Activated CD8-positive, alpha-beta memory T cell treated with anti-CD3 and anti-CD28 coated beads for 36 hours (primary cell): ENCODE data around the gene ZNF148. TPM values are rescaled to one million over a fixed set of nuclear protein-coding genes. Genes with fewer than 3 reads are reported as not detected.
"Not testable (repeated sequence)": the region's sequence is repeated elsewhere in the genome, so short reads cannot be mapped to it uniquely, and the experiment has no call there.

Experiments
- CTCF ChIA-PET: fragments of 350-600 bp; sonication (Branson Sonifier 250); formaldehyde crosslinking; loops from one replicate; lab custom pipeline; 2021; ENCODE audit warnings: antibody characterized with exemption; lab: Charles Lee
- POLR2A ChIA-PET: fragments of 350-600 bp; sonication (Branson Sonifier 250); formaldehyde crosslinking; loops from one replicate; lab custom pipeline; 2021; ENCODE audit warnings: antibody characterized with exemption; lab: Charles Lee
- total RNA-seq, 2 experiments: library from RNA; stranded (reverse); gene quantifications; one replicate each; pipeline ENCODE4 v1.2.3, GENCODE V29; 2021

Gene ZNF148
- total RNA-seq, 2 experiments from 2014 or later: 34.7 to 36.5 TPM

GRCh38 chr3:125349556-125350165 lies 25.5 kb downstream of the ZNF148 start:
- CTCF ChIA-PET: interaction anchor here (1.6 kb wide), 1 partner anchor 8 kb away, joined by 4 read pairs; no protein-coding TSS in a partner anchor
- POLR2A ChIA-PET: no interaction called here

GRCh38 chr3:125349055-125349454 lies 26.1 kb downstream of the ZNF148 start:
- CTCF ChIA-PET: interaction anchor here (1.6 kb wide), 1 partner anchor 9 kb away, joined by 4 read pairs; no protein-coding TSS in a partner anchor
- POLR2A ChIA-PET: no interaction called here

GRCh38 chr3:125343367-125343766 lies 31.8 kb downstream of the ZNF148 start:
- POLR2A ChIA-PET, CTCF ChIA-PET: not testable (repeated sequence)

DNA sequence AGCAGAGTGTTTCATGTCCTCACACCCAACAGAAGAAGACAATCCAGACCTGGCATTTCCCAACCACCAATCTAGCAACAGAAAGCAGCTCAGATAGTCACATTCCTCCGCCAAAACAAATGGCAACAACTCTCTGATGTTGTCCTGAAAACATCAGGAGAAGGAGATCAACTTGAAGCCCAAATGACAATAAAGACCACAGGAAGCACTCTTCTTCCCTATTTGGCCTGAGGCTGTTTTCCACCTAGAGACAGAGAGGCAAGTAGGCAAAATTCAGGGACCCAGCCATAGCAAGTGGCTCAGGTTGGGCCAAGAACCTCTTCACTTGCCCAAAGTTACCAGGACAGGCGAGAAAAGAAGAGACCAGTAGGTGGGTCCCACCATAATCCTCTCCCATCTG lies 35.0 kb downstream of the ZNF148 start:
- POLR2A ChIA-PET: no interaction called here
- CTCF ChIA-PET: no interaction called here

DNA sequence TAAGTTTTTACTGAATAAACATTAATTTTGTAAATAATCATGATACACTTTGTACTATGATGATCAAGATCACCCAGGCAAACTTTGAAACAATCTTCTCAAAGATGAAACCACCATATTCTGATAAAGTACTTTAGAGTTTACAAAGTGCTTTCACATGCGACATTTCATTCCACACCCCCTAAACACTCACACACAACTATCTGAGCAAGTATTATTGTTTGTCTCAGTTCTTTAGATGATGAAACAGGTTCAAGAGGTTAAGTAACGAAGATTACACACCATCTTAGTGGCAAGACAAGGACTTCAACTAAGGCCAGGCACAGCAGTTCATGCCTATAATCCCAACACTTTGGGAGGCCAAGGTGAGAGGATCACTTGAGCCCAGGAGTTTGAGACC lies 37.6 kb downstream of the ZNF148 start:
- POLR2A ChIA-PET: interaction anchor here (0.6 kb wide), 1 partner anchor 19 kb away, joined by 3 read pairs; no protein-coding TSS in a partner anchor
- CTCF ChIA-PET: no interaction called here

DNA sequence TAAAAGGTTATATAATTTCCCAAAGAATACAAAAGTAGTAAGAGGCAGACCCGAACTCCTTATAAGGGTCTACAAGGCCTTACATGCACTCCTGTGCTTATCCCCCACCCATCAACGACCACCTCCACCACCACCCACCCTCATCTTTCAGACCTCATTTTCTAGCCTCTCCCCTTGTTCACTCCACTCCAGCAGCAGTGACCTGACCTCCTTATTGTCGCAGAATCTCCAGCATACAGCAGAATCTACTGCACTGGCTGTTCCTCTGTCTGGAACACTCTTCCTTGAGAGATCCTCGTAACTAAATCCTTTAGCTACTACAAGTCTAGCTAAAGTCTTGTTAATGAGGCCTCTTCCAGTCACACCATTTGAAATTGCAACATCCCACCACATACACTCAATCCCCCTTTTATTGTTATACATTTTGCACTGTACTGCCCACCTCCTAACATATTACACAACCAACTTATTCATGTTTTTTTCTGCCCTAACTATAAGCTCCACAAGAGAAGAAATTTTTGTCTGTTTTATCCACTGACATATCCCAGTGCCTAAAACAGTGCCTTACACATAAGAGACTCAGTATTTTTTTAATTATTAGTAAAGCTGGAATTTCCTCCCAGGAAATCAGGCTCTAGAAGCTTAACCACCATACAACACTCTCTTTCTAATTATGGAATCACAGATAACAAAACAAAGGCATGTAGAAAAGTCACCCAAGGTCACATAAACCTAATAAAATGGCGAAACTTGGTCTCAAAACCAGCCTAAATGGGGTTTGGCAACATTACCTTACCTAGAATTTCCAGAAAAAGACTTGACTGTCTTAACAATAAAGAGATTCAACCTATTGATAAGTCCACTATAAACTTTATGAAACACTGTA lies 40.2 kb downstream of the ZNF148 start:
- ChIA-PET POLR2A (no interaction called here), CTCF (interaction anchor here (1.0 kb wide), 1 partner anchor 219 kb away, joined by 3 read pairs; no protein-coding TSS in a partner anchor)

- POLR2A ChIA-PET: no interaction called here
- CTCF ChIA-PET: no interaction called here
Measured at GRCh38 chr3:125332504-125332903, 42.6 kb downstream of the ZNF148 start.

DNA sequence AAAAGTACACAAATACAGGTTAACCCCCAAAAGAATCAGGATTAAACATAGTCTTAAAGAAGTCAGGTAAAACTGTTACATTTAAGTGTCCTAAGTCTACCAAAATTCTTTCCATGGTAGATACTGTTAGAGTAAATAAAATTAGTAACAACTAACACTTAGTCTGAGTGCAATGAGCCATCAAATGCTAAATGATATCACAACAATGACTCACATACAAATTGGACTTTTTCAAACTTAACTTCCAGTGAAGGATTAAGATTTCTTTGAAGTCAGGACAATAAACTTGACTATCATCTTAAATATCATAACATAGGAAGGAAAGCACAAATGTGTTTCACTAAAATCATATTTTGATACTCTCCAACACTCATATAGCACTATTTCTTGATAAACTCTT lies 43.9 kb downstream of the ZNF148 start:
- ChIA-PET POLR2A (no interaction called here), CTCF (no interaction called here)

- POLR2A ChIA-PET: no interaction called here
- CTCF ChIA-PET: no interaction called here
Measured at GRCh38 chr3:125326957-125327356, 48.2 kb downstream of the ZNF148 start.

DNA sequence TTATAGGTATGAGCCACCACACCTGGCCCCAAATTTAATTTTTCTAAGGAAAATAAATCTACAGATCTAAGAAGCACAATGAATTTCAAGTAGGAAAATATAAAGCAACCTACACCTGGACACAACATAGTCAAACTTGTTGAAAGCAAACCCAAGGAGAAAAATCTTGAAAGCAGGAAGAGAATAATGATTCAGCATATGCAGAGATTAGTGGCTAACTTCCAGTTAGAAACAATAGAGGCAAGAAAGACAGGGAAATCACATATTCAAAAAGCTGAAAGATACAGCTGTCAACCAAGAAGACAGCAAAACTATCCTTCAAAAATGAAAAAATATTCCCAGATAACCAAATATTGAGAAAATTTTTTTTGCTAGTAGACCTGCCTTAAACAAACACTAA lies 49.4 kb downstream of the ZNF148 start:
- CTCF ChIA-PET: no interaction called here
- POLR2A ChIA-PET: interaction anchor here (0.6 kb wide), 1 partner anchor 192 kb away, joined by 3 read pairs; no protein-coding TSS in a partner anchor

DNA sequence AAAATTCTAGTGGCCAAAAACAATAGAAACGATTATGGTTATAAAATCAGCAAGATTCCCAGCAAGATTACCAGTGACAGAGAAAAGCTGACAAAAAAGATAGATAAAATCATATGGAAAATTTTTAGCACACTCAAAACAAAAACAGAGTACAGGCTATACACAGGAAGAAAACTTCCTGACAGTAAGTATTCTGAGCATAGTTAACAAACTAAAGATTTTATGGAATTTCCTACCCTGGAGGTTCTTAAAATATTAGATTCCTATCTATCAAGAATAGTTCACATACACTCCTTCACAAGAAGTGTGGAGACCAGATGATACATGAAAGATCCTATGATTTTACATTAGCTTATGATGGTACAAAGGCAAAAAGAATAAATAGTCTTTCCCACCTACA lies 50.8 kb downstream of the ZNF148 start:
- ChIA-PET POLR2A (no interaction called here), CTCF (no interaction called here)

DNA sequence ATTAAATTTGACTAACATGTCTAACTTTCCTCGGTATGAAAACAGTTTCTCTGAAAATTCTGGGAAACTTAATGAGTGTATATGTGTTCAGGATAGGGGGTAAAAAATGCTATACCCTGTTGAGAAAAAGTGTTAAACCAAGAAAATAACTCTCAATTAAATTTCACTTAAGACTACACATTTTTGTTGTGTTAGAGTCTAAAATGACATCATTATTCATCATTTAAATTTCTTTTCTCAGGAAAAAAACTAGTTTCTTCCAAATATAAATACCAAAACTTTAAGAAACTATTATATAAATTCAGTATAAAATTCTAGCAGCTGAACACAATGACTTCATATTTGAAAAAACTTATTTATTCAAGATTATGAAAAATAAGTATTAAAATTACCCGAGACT lies 52.2 kb downstream of the ZNF148 start:
- ChIA-PET POLR2A (no interaction called here), CTCF (no interaction called here)

DNA sequence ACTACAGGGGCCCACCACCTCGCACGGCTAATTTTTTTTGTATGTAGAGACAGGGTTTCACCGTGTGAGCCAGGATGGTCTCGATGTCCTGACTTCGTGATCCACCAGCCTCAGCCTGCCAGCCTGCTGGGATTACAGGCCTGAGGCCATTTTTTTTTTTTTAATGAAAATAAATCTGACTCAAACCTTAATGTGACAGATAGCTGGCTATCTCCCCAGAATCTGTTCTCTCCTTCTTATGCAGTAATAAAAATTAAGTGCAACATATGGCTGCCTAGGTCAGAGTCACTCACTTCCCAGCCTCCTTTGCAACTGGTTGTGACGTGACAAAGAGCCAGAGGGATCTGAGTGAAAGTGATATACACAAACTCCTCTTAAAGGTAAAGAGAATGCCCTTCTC lies 53.0 kb downstream of the ZNF148 start:
- POLR2A ChIA-PET: interaction anchor here (0.5 kb wide), 1 partner anchor 351 kb away, joined by 5 read pairs; no protein-coding TSS in a partner anchor
- CTCF ChIA-PET: no interaction called here

DNA sequence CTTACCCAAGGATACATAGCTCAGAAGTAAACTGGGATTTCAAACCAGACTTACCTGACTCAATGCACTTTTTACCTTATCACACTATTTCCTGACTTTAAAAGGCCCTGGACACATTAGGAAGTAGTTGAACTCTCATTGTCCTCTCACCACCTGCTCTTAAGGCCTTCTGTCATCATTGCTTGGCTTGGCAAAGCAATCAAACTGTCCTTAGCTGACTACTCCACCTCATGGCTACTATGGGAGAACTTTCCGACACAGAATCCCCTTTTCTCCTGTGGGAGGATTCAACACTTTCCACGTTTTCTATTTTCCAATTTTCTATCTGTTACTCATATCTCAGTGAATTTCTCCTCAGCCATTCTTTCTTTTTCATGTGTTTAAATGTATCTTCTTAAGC lies 55.4 kb downstream of the ZNF148 start:
- ChIA-PET POLR2A (no interaction called here), CTCF (interaction anchor here (0.6 kb wide), 1 partner anchor 35 kb away, joined by 3 read pairs; no protein-coding TSS in a partner anchor)

DNA sequence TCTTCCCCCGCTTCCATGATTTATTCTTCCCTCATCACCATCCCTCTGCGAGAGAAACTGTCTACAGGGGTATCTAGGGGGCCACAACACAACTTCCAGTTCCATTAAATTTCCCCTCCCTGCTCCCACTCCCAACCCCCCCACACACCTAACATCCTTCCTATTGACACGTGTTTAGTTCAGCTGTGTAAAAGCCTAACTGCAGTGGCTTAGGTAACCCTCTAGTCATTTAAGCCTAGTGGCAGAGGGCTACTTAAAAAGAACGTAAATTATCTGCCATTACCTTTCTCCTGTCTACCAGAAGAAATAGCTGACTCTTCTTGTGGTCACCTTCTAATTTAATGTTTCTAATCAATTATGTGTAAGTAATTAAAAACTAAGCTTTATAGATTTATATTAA lies 56.3 kb downstream of the ZNF148 start:
- ChIA-PET CTCF (no interaction called here), POLR2A (no interaction called here)

DNA sequence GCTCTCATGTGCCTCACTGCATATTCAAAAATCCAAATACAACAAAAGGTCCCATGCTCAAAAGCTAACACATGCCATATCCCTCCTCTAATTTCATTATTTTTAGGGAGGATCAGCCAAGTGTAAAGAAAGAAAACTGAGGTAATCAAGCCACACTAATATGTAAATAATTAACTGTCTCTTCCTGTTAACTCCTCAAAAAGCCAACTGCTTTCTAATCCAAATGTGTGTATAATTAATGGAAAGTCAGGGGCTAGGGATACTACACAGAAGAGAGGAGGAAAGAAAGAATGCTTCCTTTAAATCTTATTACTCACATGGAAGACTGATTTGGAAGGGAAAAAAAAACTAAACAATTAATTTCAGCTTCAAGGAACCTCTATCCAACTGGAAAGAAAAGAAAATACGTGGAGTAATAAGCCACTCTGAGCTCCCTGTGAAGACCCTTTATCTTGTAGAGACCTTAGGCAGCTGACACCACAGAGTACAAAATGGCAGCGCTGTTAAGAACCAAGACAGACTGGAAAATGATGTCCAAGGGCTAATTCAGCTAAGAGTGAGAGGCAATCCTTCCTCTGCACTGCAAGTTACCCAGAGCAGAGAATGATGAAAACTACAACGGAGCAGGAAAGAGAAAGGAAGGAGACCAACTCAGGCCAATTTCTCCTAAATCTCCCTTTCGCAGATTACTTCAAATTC lies 56.8 kb downstream of the ZNF148 start:
- ChIA-PET POLR2A (no interaction called here), CTCF (no interaction called here)

DNA sequence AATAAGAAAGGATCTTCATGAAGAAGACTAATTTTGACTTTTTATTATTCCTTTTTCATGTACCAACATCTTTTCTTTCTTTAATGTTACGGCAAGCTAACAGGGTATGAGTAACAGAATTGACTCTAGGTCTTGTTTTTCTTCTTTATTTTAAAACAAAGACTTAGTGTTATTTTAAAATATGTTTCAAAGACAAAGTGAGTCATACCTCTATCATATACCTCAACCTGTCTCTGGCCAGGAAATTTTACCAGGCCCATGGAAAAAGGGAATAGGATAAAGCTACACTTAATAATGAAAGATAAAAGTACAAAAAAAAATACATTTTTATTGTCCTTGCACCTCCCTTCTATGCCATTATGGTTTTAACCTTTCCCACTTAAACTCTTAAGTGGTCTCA lies 57.4 kb downstream of the ZNF148 start:
- POLR2A ChIA-PET: no interaction called here
- CTCF ChIA-PET: no interaction called here

DNA sequence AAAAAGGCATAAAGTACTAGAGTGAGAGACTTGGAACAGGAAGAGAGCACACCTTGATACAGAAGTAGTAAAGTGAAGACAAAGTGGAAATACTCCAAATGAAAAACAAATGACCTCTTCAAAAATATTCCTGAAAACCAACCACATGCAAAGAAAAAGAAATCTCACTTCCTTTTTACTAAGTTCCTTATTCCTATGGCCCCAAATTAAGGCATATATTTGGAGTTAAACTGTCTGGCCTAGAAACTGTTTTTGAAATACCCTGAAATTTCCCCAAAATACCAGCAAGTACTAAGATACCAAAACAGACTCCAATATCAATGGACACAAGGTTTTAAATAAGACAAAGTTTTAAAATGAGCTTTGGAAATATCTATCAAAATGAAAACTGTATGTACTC lies 58.2 kb downstream of the ZNF148 start:
- POLR2A ChIA-PET: no interaction called here
- CTCF ChIA-PET: no interaction called here

- POLR2A ChIA-PET: no interaction called here
- CTCF ChIA-PET: no interaction called here
Measured at GRCh38 chr3:125316246-125316645, 58.9 kb downstream of the ZNF148 start.

- POLR2A ChIA-PET: no interaction called here
- CTCF ChIA-PET: no interaction called here
Measured at GRCh38 chr3:125313060-125313635, 62.0 kb downstream of the ZNF148 start.
